H1 (cell line): ENCODE measurements around the gene CNTNAP1. TPM values are rescaled to one million over a fixed set of nuclear protein-coding genes. Genes with fewer than 3 reads are reported as not detected.

Source experiments
- CTCF ChIA-PET: fragments of 300-600 bp; sonication (Branson Sonifier 250); formaldehyde crosslinking; loops from one replicate; lab custom pipeline; 2021; ENCODE audit not compliant: partially characterized antibody; lab: Charles Lee
- POLR2A ChIA-PET: fragments of 300-600 bp; sonication (Branson Sonifier 250); formaldehyde crosslinking; loops from one replicate; lab custom pipeline; 2021; ENCODE audit warnings: inconsistent platforms; ENCODE audit not compliant: partially characterized antibody; lab: Charles Lee
- DNase-seq, 2 experiments: peaks; one replicate each; pipeline versions ENCODE4 v3.0.0 to v3.0.0-alpha.2; 2010 to 2022; ENCODE audit warnings: low spot score in 2 of 2, low read depth in 1 of 2, mixed read lengths in 1 of 2
- FAIRE-seq: peaks from 2 replicates; lab custom pipeline; 2011; peaks lifted over from hg19 to GRCh38; lab: Jason Lieb, UNC
- H2AFZ ChIP-seq: 2 replicates; pipeline ENCODE4 v1.8.1; 2012; ENCODE audit warnings: low read length, inconsistent platforms
- H2AK5ac ChIP-seq: 2 replicates; pipeline ENCODE4 v1.6.1; 2013; ENCODE audit warnings: low read depth, low read length
- H2BK120ac ChIP-seq: replicated peaks from 2 replicates; pipeline ENCODE3; 2013; ENCODE audit warnings: low read depth, low read length, inconsistent platforms
- H2BK12ac ChIP-seq: 2 replicates; pipeline ENCODE4 v1.6.1; 2013; ENCODE audit warnings: low read depth, low read length
- H2BK15ac ChIP-seq: 2 replicates; pipeline ENCODE4 v1.6.1; 2013; ENCODE audit warnings: low read length
- H2BK20ac ChIP-seq: 2 replicates; pipeline ENCODE4 v1.6.1; 2013; ENCODE audit warnings: low read length
- H2BK5ac ChIP-seq: 2 replicates; pipeline ENCODE4 v1.6.1; 2013; ENCODE audit warnings: low read depth, low read length
- H3K14ac ChIP-seq: 2 replicates; pipeline ENCODE4 v1.6.1; 2013; ENCODE audit warnings: inconsistent platforms; ENCODE audit not compliant: insufficient read length
- H3K18ac ChIP-seq: 2 replicates; pipeline ENCODE4 v1.6.1; 2013; ENCODE audit warnings: low read length; ENCODE audit errors: extremely low read depth
- H3K23ac ChIP-seq: 2 replicates; pipeline ENCODE4 v1.6.1; 2013; ENCODE audit warnings: inconsistent platforms; ENCODE audit not compliant: insufficient read length
- H3K23me2 ChIP-seq: 2 replicates; pipeline ENCODE4 v1.6.1; 2013; ENCODE audit warnings: low read depth, low read length
- H3K27ac ChIP-seq: 2 replicates; pipeline ENCODE4 v1.6.1; 2011; ENCODE audit warnings: low read depth, low read length, inconsistent platforms
- H3K27me3 ChIP-seq, 4 experiments: replicated peaks in 1 of 4; 1 replicate in 1 of 4; 2 replicates in 3 of 4; pipeline versions ENCODE4 v1.6.1 to v1.8.1; 2011 to 2013; ENCODE audit warnings: low read length in 3 of 4, mild to moderate bottlenecking in 3 of 4, inconsistent platforms in 2 of 4, mixed read lengths in 2 of 4, moderate library complexity in 1 of 4; ENCODE audit not compliant: control insufficient read depth in 3 of 4, insufficient read depth in 3 of 4; ENCODE audit errors: extremely low read depth in 1 of 4
- H3K36me3 ChIP-seq, 4 experiments: 2 replicates each; pipeline versions ENCODE4 v1.6.1 to v1.8.1; 2011 to 2013; ENCODE audit warnings: mild to moderate bottlenecking in 4 of 4, low read length in 3 of 4, moderate library complexity in 2 of 4, control low read depth in 1 of 4, inconsistent platforms in 1 of 4; ENCODE audit not compliant: insufficient read depth in 4 of 4, control insufficient read depth in 2 of 4
- H3K4ac ChIP-seq: replicated peaks from 2 replicates; pipeline ENCODE3; 2013; ENCODE audit warnings: low read length, low read depth, mixed read lengths, inconsistent platforms; ENCODE audit not compliant: insufficient read length
- H3K4me1 ChIP-seq, 4 experiments: replicated peaks in 1 of 4; 1 replicate in 1 of 4; 2 replicates in 3 of 4; pipeline versions ENCODE4 v1.6.1 to v1.8.1; 2011 to 2013; ENCODE audit warnings: low read length in 3 of 4, inconsistent platforms in 2 of 4, mixed read lengths in 1 of 4; ENCODE audit not compliant: insufficient read depth in 4 of 4, control insufficient read depth in 3 of 4
- H3K4me2 ChIP-seq, 2 experiments: 2 replicates each; pipeline versions ENCODE4 v1.6.1 to v1.8.1; 2011 to 2013; ENCODE audit warnings: low read depth in 2 of 2, low read length in 2 of 2, control low read depth in 1 of 2, inconsistent platforms in 1 of 2, mild to moderate bottlenecking in 1 of 2; ENCODE audit not compliant: insufficient read depth in 1 of 2
- H3K4me3 ChIP-seq, 4 experiments: fragments of 200-600, 300-600 bp in 1 of 4; sonication (generic), shearing (Covaris generic), sonication (Bioruptor Twin) in 1 of 4; 2 replicates each; pipeline versions ENCODE4 v1.5.1 to v1.8.1; 2011 to 2016; ENCODE audit warnings: low read length in 4 of 4, low read depth in 3 of 4, control low read depth in 2 of 4, inconsistent platforms in 2 of 4, mild to moderate bottlenecking in 2 of 4, mixed read lengths in 1 of 4, moderate library complexity in 1 of 4; ENCODE audit not compliant: insufficient read depth in 2 of 4; ENCODE audit errors: extremely low read depth in 1 of 4
- H3K56ac ChIP-seq: replicated peaks from 2 replicates; pipeline ENCODE3; 2013; ENCODE audit warnings: low read depth, mild to moderate bottlenecking, mixed read lengths, low read length, inconsistent platforms; ENCODE audit not compliant: insufficient read length
- H3K79me1 ChIP-seq: 2 replicates; pipeline ENCODE4 v1.6.1; 2013; ENCODE audit warnings: low read depth, low read length, control low read depth
- H3K79me2 ChIP-seq, 2 experiments: 2 replicates each; pipeline versions ENCODE4 v1.6.1 to v1.8.1; 2012 to 2013; ENCODE audit warnings: low read length in 2 of 2, mild to moderate bottlenecking in 2 of 2, inconsistent platforms in 1 of 2; ENCODE audit not compliant: insufficient read depth in 2 of 2, control insufficient read depth in 1 of 2
- H3K9ac ChIP-seq, 4 experiments: replicated peaks in 1 of 4; 1 replicate in 1 of 4; 2 replicates in 3 of 4; pipeline versions ENCODE4 v1.6.1 to v1.8.1; 2011 to 2013; ENCODE audit warnings: low read depth in 3 of 4, low read length in 3 of 4, control low read depth in 2 of 4, mild to moderate bottlenecking in 2 of 4, moderate library complexity in 2 of 4, inconsistent platforms in 1 of 4; ENCODE audit errors: extremely low read depth in 1 of 4
- H3K9me3 ChIP-seq, 2 experiments: 2 replicates each; pipeline versions ENCODE4 v1.6.1 to v1.8.1; 2012 to 2013; ENCODE audit warnings: mild to moderate bottlenecking in 2 of 2, moderate library complexity in 2 of 2, control low read depth in 1 of 2, inconsistent platforms in 1 of 2, low read depth in 1 of 2, low read length in 1 of 2, mixed read lengths in 1 of 2; ENCODE audit not compliant: insufficient read depth in 2 of 2
- H4K20me1 ChIP-seq, 2 experiments: replicated peaks in 1 of 2; 2 replicates each; pipeline versions ENCODE3 to v1.8.1; 2011 to 2013; ENCODE audit warnings: inconsistent platforms in 2 of 2, low read length in 2 of 2, mild to moderate bottlenecking in 1 of 2; ENCODE audit not compliant: insufficient read depth in 2 of 2, control insufficient read depth in 1 of 2
- H4K5ac ChIP-seq: 2 replicates; pipeline ENCODE4 v1.6.1; 2013; ENCODE audit warnings: low read length, low read depth, mixed read lengths, inconsistent platforms; ENCODE audit not compliant: insufficient read length
- H4K8ac ChIP-seq: 2 replicates; pipeline ENCODE4 v1.8.0; 2013; ENCODE audit warnings: mild to moderate bottlenecking, moderate library complexity, low read length, inconsistent platforms; ENCODE audit not compliant: insufficient read depth; ENCODE audit errors: extremely low read depth
- H4K91ac ChIP-seq: replicated peaks from 2 replicates; pipeline ENCODE3; 2013; ENCODE audit warnings: low read length, mixed read lengths, inconsistent platforms; ENCODE audit not compliant: insufficient read length
- CREB1 ChIP-seq: IDR thresholded peaks from 2 replicates; pipeline ENCODE4 v1.6.1; 2012; ENCODE audit warnings: inconsistent platforms
- GTF2F1 ChIP-seq: IDR thresholded peaks from 2 replicates; pipeline ENCODE4 v1.6.1; 2012; ENCODE audit warnings: low read depth, low read length, improper control_type of control experiment, borderline replicate concordance
- HDAC2 ChIP-seq, 2 experiments: fragments of 300-600 bp in 1 of 2; sonication (generic) in 1 of 2; IDR thresholded peaks; 2 replicates each; pipeline ENCODE4 v1.6.1; 2011 to 2012; ENCODE audit warnings: low read depth in 2 of 2, low read length in 2 of 2, mild to moderate bottlenecking in 2 of 2, moderate library complexity in 2 of 2, borderline replicate concordance in 1 of 2, inconsistent platforms in 1 of 2
- JUND ChIP-seq: IDR thresholded peaks from 2 replicates; pipeline ENCODE4 v1.6.1; 2011; ENCODE audit warnings: mild to moderate bottlenecking, improper control_type of control experiment, low read length
- KDM1A ChIP-seq: fragments of 200-600, 300-600 bp; sonication (generic); IDR thresholded peaks from 2 replicates; pipeline ENCODE4 v1.7.1; 2016; ENCODE audit warnings: mild to moderate bottlenecking, low read length, borderline replicate concordance
- POU5F1 ChIP-seq: IDR thresholded peaks from 2 replicates; pipeline ENCODE4 v1.6.1; 2011; ENCODE audit warnings: low read depth, mild to moderate bottlenecking, low read length, moderate library complexity
- RAD21 ChIP-seq, 2 experiments: IDR thresholded peaks in 1 of 2; conservative IDR thresholded peaks in 1 of 2; 2 replicates each; pipeline ENCODE4 v1.6.1; 2011; ENCODE audit warnings: low read depth in 2 of 2, low read length in 2 of 2, improper control_type of control experiment in 1 of 2, inconsistent platforms in 1 of 2, mild to moderate bottlenecking in 1 of 2, moderate library complexity in 1 of 2
- RBBP5 ChIP-seq: IDR thresholded peaks from 2 replicates; pipeline ENCODE4 v1.7.1; 2012; ENCODE audit warnings: low read depth, mild to moderate bottlenecking, inconsistent platforms, low read length, moderate library complexity, borderline replicate concordance
- WGBS, 2 experiments: shearing (Covaris generic) in 1 of 2; methylation state at CpG; one replicate each; pipeline versions ENCODE4 v1.1.6 to v1.1.7; 2013 to 2015; ENCODE audit warnings: low lambda C conversion rate in 2 of 2, mixed read lengths in 2 of 2, inconsistent platforms in 1 of 2, low coverage in 1 of 2, missing lambda C conversion rate in 1 of 2; ENCODE audit not compliant: insufficient replicate concordance in 2 of 2, insufficient coverage in 1 of 2, insufficient read length in 1 of 2; ENCODE audit errors: extremely low coverage in 1 of 2, missing lambda C conversion rate in 1 of 2; 5-methylcytosine and 5-hydroxymethylcytosine counted together
- polyA plus RNA-seq, 7 experiments: library from polyadenylated mRNA; depleted of rRNA in 3 of 7; stranded (reverse) in 5 of 7; unstranded in 2 of 7; fragments of >200 nt in 5 of 7; fragments of 200-250 nt in 2 of 7; gene quantifications; 1 replicate in 5 of 7; 2 replicates in 1 of 7; 4 replicates in 1 of 7; pipeline versions ENCODE4 v1.2.1 to v1.2.3, GENCODE V29; 2011 to 2013; ENCODE audit warnings: missing spikeins in 2 of 7, mixed read lengths in 2 of 7
- total RNA-seq: library from RNA; stranded (reverse); fragmentation: NEBNext Ultra II Directional; extraction: Animal tissue kit (Norgen Biotek cat#: 25700); gene quantifications from 2 replicates; pipeline ENCODE4 v1.2.1, GENCODE V29; 2021

Gene CNTNAP1
- total and polyA plus RNA-seq, 2 of the 8 experiments (the other 6 are each of a cell fraction or from before 2014, with no cell fraction given) = 4.7 to 10.0 TPM

GRCh38 chr17:42691021-42691545, 8.8 kb downstream of the CNTNAP1 start:
- Histone ChIP-seq H4K5ac (no peak overlapping the region), H3K79me2 (no peaks in the 10 kb centered on the region), H2BK15ac (no peak overlapping the region), H2BK12ac (no peak overlapping the region), H2AK5ac (no peak overlapping the region), H3K23me2 (0 out of 2 replicates have a peak, but pooled peaks cover 2% of the 10 kb centered on the region), H3K9ac (no peak overlapping the region), H2BK5ac (no peak overlapping the region), H3K18ac (no peak overlapping the region), H2BK20ac (no peak overlapping the region), H3K27me3 (no peaks in the 10 kb centered on the region), H3K4me2 (no peak overlapping the region), H4K8ac (no peak overlapping the region), H3K79me1 (no peaks in the 10 kb centered on the region), H3K4ac (no peak overlapping the region), H3K27ac (no peak overlapping the region), H3K9me3 (no peaks in the 10 kb centered on the region), H2BK120ac (no peak overlapping the region), H3K14ac (no peak overlapping the region), H3K56ac (no peak overlapping the region), H3K4me1 (0 out of 7 replicates have a peak, but pooled peaks cover 0 to 3% (median 0%) of the 10 kb centered on the region in 4 experiments), H4K20me1 (peaks cover 0 to 4% of the 10 kb centered on the region in 2 experiments), H3K4me3 (no peak overlapping the region), H2AFZ (no peak overlapping the region), H3K36me3 (peaks cover 0 to 6% (median 0%) of the 10 kb centered on the region in 4 experiments; a peak in 3 of 8 replicates), H3K23ac (no peak overlapping the region)
- ChIA-PET CTCF (interaction anchor here (0.5 to 1.7 kb wide), 6 partner anchors 11 to 513 kb away, joined by 3 to 6 read pairs (median 3); no protein-coding TSS in a partner anchor), POLR2A (interaction anchor here (1.4 to 3.0 kb wide), 2 partner anchors 10 to 11 kb away, joined by 3 to 9 read pairs; no protein-coding TSS in a partner anchor)
- DNase-seq = no peak
- 95% methylated on average over 12 of the region's 12 CpGs; no CpG with 5 or more reads in 1 of the 2 experiments for WGBS, 2 experiments
- FAIRE-seq = no peak
- TF ChIP-seq POU5F1 = no peak
- no peak for TF ChIP-seq KDM1A
- TF ChIP-seq RAD21 (IDR thresholded peaks at IDR 0.05 in 1 of 2, conservative IDR thresholded peaks at IDR 0.05 in 1 of 2; ENCODE audit: low read depth in 2 of 2, low read length in 2 of 2) = no peak
- TF ChIP-seq JUND = no peak
- TF ChIP-seq RBBP5 = no peak
- no peak for TF ChIP-seq GTF2F1
- no peak for TF ChIP-seq CREB1
- no peak for TF ChIP-seq HDAC2 (IDR thresholded peaks at IDR 0.05; ENCODE audit: borderline replicate concordance in 1 of 2, low read depth in 2 of 2, low read length in 2 of 2)
- TF ChIP-seq, all 59 proteins: peak for 0
- H4K91ac ChIP-seq = no peak overlapping the region
